Panc1 (cell line): ENCODE results near the gene PCNX2. TPM values are rescaled to one million over a fixed set of nuclear protein-coding genes. Genes with fewer than 3 reads are reported as not detected.

ENCODE experiments used
- ATAC-seq: fragments of 200-7000 bp; cut with Tn5 transposase; 2 replicates; pipeline ENCODE4 v1.9.1; 2020; ENCODE audit warnings: mild to moderate bottlenecking, moderate library complexity
- BruUV-seq: library from RNA; stranded (reverse); fragments of 400-500 nt; replicated peaks from 2 replicates; lab custom pipeline; 2021; lab: Mats Ljungman, UMichigan
- CTCF ChIA-PET: fragments of 300-600 bp; sonication (Branson Sonifier 250); formaldehyde crosslinking; loops from one replicate; lab custom pipeline; 2022; ENCODE audit warnings: antibody characterized with exemption; lab: Charles Lee
- POLR2A ChIA-PET: fragments of 300-600 bp; sonication (Branson Sonifier 250); formaldehyde crosslinking; loops from one replicate; lab custom pipeline; 2022; ENCODE audit warnings: antibody characterized with exemption; lab: Charles Lee
- DNase-seq: peaks from one replicate; pipeline ENCODE4 v3.0.0-alpha.2; 2010; ENCODE audit warnings: low read depth, low spot score
- H3K27ac ChIP-seq: 2 replicates; pipeline ENCODE4 v1.5.1; 2011; ENCODE audit warnings: mild to moderate bottlenecking, low read length, inconsistent platforms
- H3K27me3 ChIP-seq: fragments of 200-500 bp; sonication (Bioruptor generic); 2 replicates; pipeline ENCODE4 v1.6.0; 2014; ENCODE audit warnings: low read length, inconsistent platforms; ENCODE audit not compliant: control insufficient read depth, insufficient read depth
- H3K36me3 ChIP-seq: fragments of 200-500 bp; sonication (Bioruptor generic); 2 replicates; pipeline ENCODE4 v1.5.1; 2014; ENCODE audit warnings: inconsistent platforms, mild to moderate bottlenecking, low read length, moderate library complexity; ENCODE audit not compliant: control insufficient read depth, insufficient read depth
- H3K4me1 ChIP-seq: 2 replicates; pipeline ENCODE4 v1.5.1; 2011; ENCODE audit warnings: inconsistent platforms, mild to moderate bottlenecking, low read length, moderate library complexity; ENCODE audit not compliant: control insufficient read depth, insufficient read depth
- H3K4me3 ChIP-seq, 2 experiments: 2 replicates each; pipeline ENCODE4 v1.5.1; 2011 to 2012; ENCODE audit warnings: low read depth in 2 of 2, low read length in 2 of 2, mild to moderate bottlenecking in 2 of 2, inconsistent platforms in 1 of 2, moderate library complexity in 1 of 2
- H3K9me3 ChIP-seq: fragments of 200-500 bp; sonication (Bioruptor generic); 2 replicates; pipeline ENCODE4 v1.5.1; 2014; ENCODE audit warnings: low read depth, mild to moderate bottlenecking, inconsistent platforms, low read length, moderate library complexity; ENCODE audit not compliant: control insufficient read depth, insufficient read depth
- CTCF ChIP-seq: fragments of 450-650 bp; IDR thresholded peaks from 2 replicates; pipeline ENCODE4 v1.5.1; 2017; ENCODE audit warnings: mild to moderate bottlenecking
- POLR2AphosphoS5 ChIP-seq: IDR thresholded peaks from 2 replicates; pipeline ENCODE4 v1.6.1; 2012; ENCODE audit warnings: mild to moderate bottlenecking, low read depth, low read length, moderate library complexity
- REST ChIP-seq, 2 experiments: IDR thresholded peaks; 2 replicates each; pipeline ENCODE4 v1.6.1; 2011 to 2012; ENCODE audit warnings: low read depth in 2 of 2, control low read depth in 1 of 2, low read length in 1 of 2, mild to moderate bottlenecking in 1 of 2, moderate library complexity in 1 of 2; ENCODE audit not compliant: insufficient read depth in 1 of 2
- SIN3A ChIP-seq: IDR thresholded peaks from 2 replicates; pipeline ENCODE4 v1.6.1; 2012; ENCODE audit warnings: low read depth, mild to moderate bottlenecking, low read length, moderate library complexity, borderline replicate concordance; ENCODE audit not compliant: insufficient read depth
- TCF7L2 ChIP-seq: IDR thresholded peaks from 2 replicates; pipeline ENCODE4 v1.6.1; 2011; ENCODE audit warnings: mild to moderate bottlenecking, low read depth, low read length, inconsistent platforms
- in situ Hi-C: cut with HindIII; loops from 2 replicates; pipeline ENCODE4 v1.10.0; 2016; ENCODE audit warnings: low sequenced_read_pairs, low pct_unique_long_range_greater_than_20kb
- intact Hi-C: fragments of 100-400 bp; cut with micrococcal nuclease; formaldehyde crosslinking; loops from one replicate; pipeline ENCODE4 v1.10.0; 2022; ENCODE audit not compliant: unreplicated experiment
- total RNA-seq: library from RNA; stranded (reverse); gene quantifications from one replicate; pipeline ENCODE4 v1.2.1, GENCODE V29; 2021; ENCODE audit not compliant: unreplicated experiment

The PCNX2 gene
- total RNA-seq, 1 experiment from 2014 or later = 2.6 TPM

GRCh38 chr1:233121947-233122559 is 173.5 kb downstream of the PCNX2 start:
- in situ Hi-C loops = no loop called here
- no peak overlapping the region for H3K27ac ChIP-seq
- CTCF ChIA-PET = no interaction called here

GRCh38 chr1:233114860-233115259 is 180.7 kb downstream of the PCNX2 start:
- intact Hi-C loops = no loop called here
- POLR2A ChIA-PET = no interaction called here
- CTCF ChIA-PET = no interaction called here
- DNase-seq (no peak), ATAC-seq (no peak)
- BruUV-seq = no TSS peak
- Histone ChIP-seq H3K27ac (no peak overlapping the region), H3K4me1 (peaks cover 8% of the 10 kb centered on the region), H3K27me3 (no peaks in the 10 kb centered on the region), H3K36me3 (no peaks in the 10 kb centered on the region), H3K4me3 (no peak overlapping the region), H3K9me3 (no peaks in the 10 kb centered on the region)
- no peak for TF ChIP-seq REST (IDR thresholded peaks at IDR 0.05; ENCODE audit: insufficient read depth in 1 of 2, low read depth in 2 of 2, low read length in 1 of 2)
- TF ChIP-seq POLR2AphosphoS5 = no peak
- TF ChIP-seq TCF7L2 = no peak
- no peak for TF ChIP-seq CTCF
- no peak for TF ChIP-seq SIN3A
- in situ Hi-C loops = no loop called here

More at GRCh38 chr1:233121947-233122559, 173.5 kb downstream of the PCNX2 start:
- H3K27me3 ChIP-seq = no peaks in the 10 kb centered on the region
- H3K9me3 ChIP-seq = no peaks in the 10 kb centered on the region
- ATAC-seq (no peak), DNase-seq (no peak)
- no peak overlapping the region for H3K4me3 ChIP-seq
- no peaks in the 10 kb centered on the region for H3K36me3 ChIP-seq
- POLR2A ChIA-PET = no interaction called here
- intact Hi-C loops = no loop called here
- H3K4me1 ChIP-seq = no peaks in the 10 kb centered on the region
- BruUV-seq = no TSS peak
- TF ChIP-seq POLR2AphosphoS5 = no peak
- TF ChIP-seq CTCF = no peak
- no peak for TF ChIP-seq SIN3A
- no peak for TF ChIP-seq TCF7L2
- no peak for TF ChIP-seq REST (IDR thresholded peaks at IDR 0.05; ENCODE audit: insufficient read depth in 1 of 2, low read depth in 2 of 2, low read length in 1 of 2)
